Ammon's horn (tissue), 1 donor: ENCODE measurements around the gene VASN.
A peak's percentile ranks its signal among the peaks of the same experiment; 100 is the strongest.

Source experiments
- DNase-seq: peaks from one replicate; pipeline ENCODE4 v3.0.0-alpha.2; 2016; ENCODE audit warnings: low spot score

Gene VASN

GRCh38 chr16:4403133-4403949, 31.7 kb downstream of the VASN start:
- DNase-seq, result no peak

- DNase-seq, result no peak
Measured at GRCh38 chr16:4404247-4404966, 32.8 kb downstream of the VASN start.

GRCh38 chr16:4404967-4405696, 33.5 kb downstream of the VASN start:
- no peak for DNase-seq

GRCh38 chr16:4407543-4408322, 36.1 kb downstream of the VASN start:
- DNase-seq, result no peak

- DNase-seq, result no peak
Measured at GRCh38 chr16:4408323-4408690, 36.7 kb downstream of the VASN start.

- DNase-seq, result no peak
Measured at GRCh38 chr16:4409081-4409932, 37.7 kb downstream of the VASN start.

- peak; percentile 89 for DNase-seq
Measured at GRCh38 chr16:4410335-4411075, 38.9 kb downstream of the VASN start.

GRCh38 chr16:4411684-4412083, 40.0 kb downstream of the VASN start:
- peak; percentile 96 for DNase-seq

- no peak for DNase-seq
Measured at GRCh38 chr16:4412159-4412558, 40.5 kb downstream of the VASN start.

GRCh38 chr16:4412854-4413253, 41.2 kb downstream of the VASN start:
- DNase-seq, result no peak

GRCh38 chr16:4414187-4414917, 42.7 kb downstream of the VASN start:
- no peak for DNase-seq

GRCh38 chr16:4415538-4416199, 44.0 kb downstream of the VASN start:
- DNase-seq, result peak; percentile 79

- DNase-seq, result peak; percentile 99
Measured at GRCh38 chr16:4416200-4417032, 44.8 kb downstream of the VASN start, which contains the start of gene CORO7. CORO7 (minus strand) TSS chr16:4416596; CDS start chr16:4416518, 78 bp downstream.

GRCh38 chr16:4419402-4419959, 47.8 kb downstream of the VASN start:
- DNase-seq, result no peak

- no peak for DNase-seq
Measured at GRCh38 chr16:4420505-4421105, 49.0 kb downstream of the VASN start.

- peak; percentile 98 for DNase-seq
Measured at GRCh38 chr16:4425378-4426020, 53.9 kb downstream of the VASN start, which contains the start of gene DNAJA3. DNAJA3 (plus strand) TSS chr16:4425868; CDS start chr16:4425882, 14 bp downstream.
